Measurements from ENCODE around the gene GNAI3. TPM values are rescaled to one million over a fixed set of nuclear protein-coding genes. Genes with fewer than 3 reads are reported as not detected.
A peak's percentile ranks its signal among the peaks of the same experiment; 100 is the strongest.

The GNAI3 gene
- total and polyA plus RNA-seq, 2 of the 13 experiments (the other 11 are each of a cell fraction or from before 2014, with no cell fraction given): 4.3 to 9.0 TPM

DNA sequence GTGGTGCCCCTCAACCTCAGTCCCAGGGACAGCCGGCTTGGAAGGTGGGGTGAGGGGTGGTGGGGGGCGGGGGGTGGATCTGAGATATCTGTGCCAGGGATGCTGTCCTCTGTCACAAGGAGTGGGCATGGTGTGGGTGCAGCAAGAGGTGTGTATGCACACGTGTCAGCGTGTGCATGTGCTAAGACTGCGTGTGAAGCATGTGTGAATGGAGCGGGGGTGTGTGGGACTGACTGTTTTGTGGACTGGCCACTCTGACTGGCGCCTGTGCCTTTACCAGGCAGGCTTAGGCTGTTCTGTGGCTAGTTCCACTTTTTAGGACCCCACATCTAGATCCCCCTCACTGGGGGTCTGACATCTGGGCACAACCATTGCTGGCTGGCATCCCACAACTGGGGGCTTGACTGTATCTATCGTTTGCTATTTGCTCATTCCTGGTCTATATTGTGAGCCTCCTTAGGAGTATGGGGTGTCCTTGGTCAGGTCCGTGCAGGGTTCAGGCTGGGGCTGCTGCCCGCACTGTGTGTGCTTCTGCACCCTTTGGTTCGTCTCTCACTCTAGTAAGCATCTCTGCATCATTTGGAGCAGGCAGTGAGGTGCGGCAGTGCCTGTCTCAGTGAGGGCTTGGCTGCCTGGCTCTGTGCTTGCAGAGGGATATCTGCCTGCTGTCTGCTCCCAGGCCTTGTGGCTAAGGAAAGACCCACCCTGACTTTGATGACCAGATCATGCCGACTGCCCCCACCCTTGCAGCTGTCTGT lies 73.1 kb downstream of the GNAI3 start:
- no peaks in the 10 kb centered on the region; a peak in 1 of 5 replicates for H3K27me3 ChIP-seq (ENCODE audit: control insufficient read depth in 1 of 2, insufficient read depth in 2 of 2, low read length in 2 of 2)
- POLR2A ChIA-PET: interaction anchor here (2.7 kb wide), 1 partner anchor 8 kb away, joined by 11 read pairs; no protein-coding TSS in a partner anchor
- no TSS peak for BruUV-seq (replicated peaks)

More for the DNA sequence above, 73.1 kb downstream of the GNAI3 start:
- Histone ChIP-seq H2AFZ (ENCODE audit: low read length) (no peak overlapping the region), H3K79me2 (ENCODE audit: insufficient read depth, low read length) (peaks cover 56% of the 10 kb centered on the region), H3K4me2 (ENCODE audit: low read depth, low read length) (peak overlapping the region; percentile 92), H3K27ac (ENCODE audit: extremely low read length, insufficient read depth, low read length) (no peak overlapping the region), H4K20me1 (ENCODE audit: insufficient read depth, low read length) (peaks cover 39% of the 10 kb centered on the region), H3K36me3 (replicated peaks in 1 of 2; ENCODE audit: control insufficient read depth in 1 of 2, insufficient read depth in 2 of 2, low read length in 2 of 2) (peaks cover 10 to 20% of the 10 kb centered on the region in 2 experiments; a peak in 4 of 5 replicates), H3K9me3 (ENCODE audit: low read length) (no peaks in the 10 kb centered on the region), H3K9ac (ENCODE audit: insufficient read depth, low read depth, low read length) (peak overlapping the region; percentile 66; the same call in 1 of the 2 replicates), H3K4me3 (replicated peaks in 1 of 3; ENCODE audit: insufficient read depth in 1 of 3, low read depth in 2 of 3, low read length in 3 of 3) (peak overlapping the region; percentile 71 to 89 (median 80)), H3K4me1 (ENCODE audit: insufficient read depth, low read length) (peaks cover 52% of the 10 kb centered on the region)
- TF ChIP-seq, protein P1, sequence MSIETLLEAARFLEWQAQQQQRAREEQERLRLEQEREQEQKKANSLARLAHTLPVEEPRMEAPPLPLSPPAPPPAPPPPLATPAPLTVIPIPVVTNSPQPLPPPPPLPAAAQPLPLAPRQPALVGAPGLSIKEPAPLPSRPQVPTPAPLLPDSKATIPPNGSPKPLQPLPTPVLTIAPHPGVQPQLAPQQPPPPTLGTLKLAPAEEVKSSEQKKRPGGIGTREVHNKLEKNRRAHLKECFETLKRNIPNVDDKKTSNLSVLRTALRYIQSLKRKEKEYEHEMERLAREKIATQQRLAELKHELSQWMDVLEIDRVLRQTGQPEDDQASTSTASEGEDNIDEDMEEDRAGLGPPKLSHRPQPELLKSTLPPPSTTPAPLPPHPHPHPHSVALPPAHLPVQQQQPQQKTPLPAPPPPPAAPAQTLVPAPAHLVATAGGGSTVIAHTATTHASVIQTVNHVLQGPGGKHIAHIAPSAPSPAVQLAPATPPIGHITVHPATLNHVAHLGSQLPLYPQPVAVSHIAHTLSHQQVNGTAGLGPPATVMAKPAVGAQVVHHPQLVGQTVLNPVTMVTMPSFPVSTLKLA (IDR thresholded peaks at IDR 0.05): peak; percentile 33; the same call in 1 of the 2 replicates
- TF ChIP-seq ZBTB8A (CRISPR knock-in tag; IDR thresholded peaks at IDR 0.05; ENCODE audit: borderline replicate concordance, low read depth): no peak
- in situ Hi-C loops (cut with HindIII; ENCODE audit: extremely low pct_ligation_motif_present, low pct_unique_long_range_greater_than_20kb): loop anchor here (5.0 kb wide), 1 partner anchor 74 kb away; the partner anchor contains the start of gene GNAI3
- ATAC-seq (no peak), FAIRE-seq (no peak), DNase-seq (ENCODE audit: low spot score) (no peak)
- WGBS (ENCODE audit: low lambda C conversion rate): 42% methylated on average over 6 of the region's 13 CpGs
- intact Hi-C loops (cut with micrococcal nuclease; ENCODE audit: unreplicated experiment): no loop called here
- CTCF ChIA-PET (ENCODE audit: low intra/inter-chr PET ratio, low total read pairs): no interaction called here
